GM21360 (cell line): Measurements from ENCODE around the gene COL6A2.
"Not testable (repeated sequence)": the region's sequence is repeated elsewhere in the genome, so short reads cannot be mapped to it uniquely, and the experiment has no call there.

Source experiments
- ATAC-seq: cut with Tn5 transposase; IDR thresholded peaks from one replicate; pipeline ENCODE4 v1.9.1; 2021; ENCODE audit warnings: mild to moderate bottlenecking, moderate library complexity; ENCODE audit not compliant: unreplicated experiment

The COL6A2 gene

DNA sequence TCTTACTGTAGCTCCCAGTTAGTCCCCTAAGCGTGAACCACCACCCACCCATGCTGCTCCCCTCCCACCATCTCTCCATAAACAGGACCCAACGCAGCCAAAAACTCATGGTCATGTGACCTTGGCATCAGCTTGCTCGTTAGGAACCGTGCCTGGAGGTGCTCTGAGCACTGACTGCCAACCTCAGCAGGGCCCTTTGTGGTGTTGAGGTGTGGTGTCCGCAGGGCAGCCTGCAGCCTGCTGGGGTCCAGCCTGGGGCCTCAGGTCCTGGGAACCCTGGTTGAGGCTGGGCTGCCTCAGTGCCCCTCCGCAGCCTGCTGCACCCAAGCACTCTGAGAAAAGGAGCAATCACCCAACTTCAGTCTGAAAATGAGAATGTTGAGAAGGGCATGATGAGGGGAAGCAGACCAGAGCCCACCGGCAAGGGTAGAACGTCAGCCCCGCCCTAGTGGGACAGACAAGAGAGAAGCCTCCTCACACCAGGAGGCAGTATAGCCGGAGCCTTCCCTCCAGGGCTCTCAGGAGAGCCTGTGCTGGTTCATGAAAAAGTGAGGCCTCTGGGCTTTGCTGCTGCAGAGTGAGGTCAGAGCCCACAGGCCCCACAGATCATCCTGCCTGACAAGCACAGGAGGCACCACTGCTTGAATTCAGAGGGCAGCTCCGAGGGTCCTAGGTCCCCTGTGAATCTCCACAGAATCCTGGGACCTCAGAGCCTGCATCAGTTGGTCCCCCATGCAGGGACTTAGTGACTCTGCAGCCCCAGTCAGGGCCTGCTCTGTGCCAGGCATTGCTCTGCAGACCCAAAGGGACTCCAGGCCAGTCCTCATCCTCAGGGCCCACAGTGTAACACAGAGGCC, 4.9 kb upstream of the COL6A2 start:
- ATAC-seq = no peak

GRCh38 chr21:46093668-46094400, 4.1 kb upstream of the COL6A2 start:
- no peak for ATAC-seq

DNA sequence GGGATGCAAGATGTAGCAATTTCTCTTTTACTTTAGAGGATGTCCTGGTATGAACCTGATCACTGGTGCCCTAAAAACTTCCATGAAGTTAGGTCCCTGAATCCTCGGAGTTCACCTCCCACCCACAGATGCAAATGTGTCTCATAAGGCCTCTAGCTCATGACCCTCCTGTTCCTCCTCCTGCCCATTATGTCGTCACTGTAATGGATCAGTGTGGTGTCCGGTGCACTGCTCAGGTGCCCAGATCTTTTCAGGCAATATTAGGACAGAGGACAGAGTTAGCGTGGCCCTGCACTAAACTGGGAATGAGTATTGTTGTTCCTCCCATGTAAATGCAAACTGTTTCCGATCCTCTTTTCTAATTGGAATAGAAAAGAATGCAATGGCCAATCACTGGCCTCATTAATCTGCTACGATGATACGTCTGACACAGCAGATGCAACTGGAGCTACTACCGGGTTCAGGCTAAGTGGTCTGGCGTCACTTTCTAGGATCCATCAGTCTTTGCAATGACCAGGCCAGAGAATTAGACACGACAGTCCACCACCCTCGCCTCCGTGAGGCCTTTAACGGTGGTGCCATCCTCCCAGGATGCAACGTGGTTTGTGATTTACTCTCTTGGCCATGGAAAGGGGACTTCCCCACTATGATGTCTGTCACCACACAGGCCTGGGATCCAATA, 3.4 kb upstream of the COL6A2 start:
- no peak for ATAC-seq

DNA sequence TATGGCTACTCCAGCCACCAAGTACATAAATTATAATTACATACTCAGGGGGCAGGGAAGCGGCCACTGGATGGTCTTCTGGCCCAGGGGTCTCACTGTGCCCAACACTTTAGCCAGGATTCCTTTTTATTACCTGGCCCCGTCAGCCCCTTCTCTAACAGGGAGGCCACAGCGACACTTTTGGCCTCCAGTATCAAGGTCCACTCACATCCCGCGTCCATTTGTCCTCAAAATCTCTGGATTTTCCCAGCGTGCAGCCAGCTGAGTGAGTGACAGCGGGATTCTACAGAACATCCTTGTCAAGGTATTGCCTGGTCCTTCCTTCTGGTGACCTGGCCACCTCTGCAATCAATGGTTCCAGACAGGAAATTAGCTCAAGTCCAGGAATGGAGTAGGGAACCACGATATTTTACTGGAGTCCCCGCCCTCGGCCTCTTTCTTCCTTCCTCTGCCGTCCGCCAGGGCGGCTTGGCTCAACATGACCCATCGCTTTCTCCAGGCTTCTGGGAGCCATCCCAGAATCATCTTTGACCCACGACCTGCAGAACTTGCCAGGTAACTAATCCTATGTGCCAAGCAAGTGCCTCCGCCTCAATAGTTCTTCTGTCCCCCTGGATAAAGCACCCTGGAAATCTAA, 2.7 kb upstream of the COL6A2 start:
- no peak for ATAC-seq

DNA sequence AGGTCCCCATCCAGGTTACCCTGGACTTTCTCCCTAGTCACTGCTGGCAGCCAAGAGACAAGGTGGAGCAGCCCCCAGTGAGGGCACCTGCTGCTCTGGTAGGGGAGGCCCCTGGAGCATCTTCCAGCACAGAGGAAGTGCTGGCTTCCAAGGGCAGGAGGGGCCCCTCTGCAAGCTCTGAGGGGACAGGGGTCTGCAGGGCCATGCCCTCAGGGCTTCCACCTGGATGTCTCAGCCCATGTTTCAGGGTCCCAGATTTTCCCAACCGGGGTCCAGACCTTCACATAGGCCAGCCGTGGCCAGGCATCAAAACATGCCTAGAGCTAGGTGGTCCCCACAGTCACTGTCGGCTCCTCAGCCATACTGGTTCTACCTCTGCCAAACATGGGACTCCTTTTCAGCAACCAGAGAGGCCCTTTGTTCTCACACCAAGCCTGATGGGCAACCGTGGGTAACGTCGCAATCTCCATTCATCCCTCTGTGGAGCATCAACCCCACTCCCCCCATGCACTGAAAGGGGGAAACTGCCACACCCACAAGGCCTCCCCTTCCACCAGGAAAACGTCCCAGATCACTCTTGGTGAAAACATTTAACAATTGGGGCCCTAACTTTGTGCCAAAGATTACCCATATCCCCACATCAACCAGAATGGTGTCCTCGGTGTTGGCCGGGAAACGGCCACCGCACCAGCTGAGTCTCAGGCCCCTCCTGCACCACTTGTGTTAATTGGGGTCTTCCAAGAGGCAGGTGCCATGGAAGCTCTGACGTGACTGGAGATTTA, 1.9 kb upstream of the COL6A2 start:
- no peak for ATAC-seq

GRCh38 chr21:46096596-46097335, 1.1 kb upstream of the COL6A2 start:
- ATAC-seq = no peak

DNA sequence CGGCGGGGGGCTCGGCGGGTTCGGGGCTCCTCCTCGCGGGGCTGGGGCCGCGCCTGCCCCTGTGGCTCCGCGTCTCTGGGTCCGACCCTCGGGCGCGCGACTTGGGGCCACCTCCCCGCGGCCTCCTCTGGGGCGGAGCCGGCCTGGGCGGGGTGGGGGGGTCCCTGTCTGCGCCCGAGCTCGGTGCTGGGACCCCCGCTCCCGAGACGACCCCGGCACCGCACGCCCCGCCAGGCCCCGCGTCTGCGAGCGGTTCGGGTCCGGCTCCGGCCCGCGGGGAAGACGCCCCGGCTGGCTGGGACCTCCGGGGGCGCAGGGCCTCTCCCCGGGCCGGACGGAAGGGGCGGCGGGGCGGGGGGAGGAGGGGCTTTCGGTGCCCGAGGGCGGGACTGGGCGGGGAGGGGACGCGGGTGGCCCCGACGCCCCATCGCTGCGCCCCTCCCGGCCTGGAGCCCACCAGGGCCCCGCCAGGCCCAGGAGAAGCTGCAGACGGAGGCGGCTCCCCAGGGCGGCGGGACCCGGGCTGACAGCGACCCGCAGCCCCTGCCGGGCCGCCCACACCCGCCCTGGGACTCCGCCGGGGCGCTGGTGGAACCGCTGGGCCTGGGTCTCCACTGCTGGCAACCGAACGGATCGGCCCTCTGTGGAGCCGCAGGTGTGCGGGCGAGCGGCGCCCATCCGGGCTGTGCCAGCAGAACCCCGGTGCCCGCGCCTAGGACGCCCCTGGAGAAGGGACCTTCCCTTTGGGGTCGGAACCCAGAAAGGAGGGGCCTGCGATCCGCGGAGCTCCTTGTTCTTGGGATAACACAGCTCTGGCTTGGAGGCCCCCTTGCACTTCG, 610 bp downstream of the COL6A2 start:
- ATAC-seq = no peak

- no peak for ATAC-seq
Observed at GRCh38 chr21:46099476-46099875, 1.6 kb downstream of the COL6A2 start.

DNA sequence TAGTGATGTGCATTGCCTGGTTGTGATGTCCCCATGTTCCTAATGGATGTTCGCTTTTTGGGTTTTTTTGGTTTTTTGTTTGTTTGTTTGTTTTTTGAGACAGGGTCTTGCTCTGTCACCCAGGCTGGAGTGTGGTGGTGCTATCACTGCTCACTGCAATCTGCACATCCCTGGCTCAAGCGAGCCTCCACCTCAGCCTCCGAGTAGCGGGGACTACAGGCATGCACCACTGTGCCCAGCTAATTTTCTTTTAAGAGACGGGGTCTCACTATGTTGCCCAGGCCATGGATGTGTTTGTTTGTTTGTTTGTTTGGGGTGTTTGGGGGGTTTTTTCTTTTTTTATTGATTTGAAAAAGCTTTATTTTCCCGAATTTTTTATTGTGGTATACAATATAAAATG, 2.1 kb downstream of the COL6A2 start:
- ATAC-seq = no peak

GRCh38 chr21:46100426-46100825, 2.5 kb downstream of the COL6A2 start:
- ATAC-seq = no peak

- ATAC-seq = no peak
Observed at GRCh38 chr21:46100906-46101305, 3.0 kb downstream of the COL6A2 start.

GRCh38 chr21:46104104-46104503, 6.2 kb downstream of the COL6A2 start:
- no peak for ATAC-seq

GRCh38 chr21:46107376-46107775, 9.5 kb downstream of the COL6A2 start:
- not testable (repeated sequence) for ATAC-seq

DNA sequence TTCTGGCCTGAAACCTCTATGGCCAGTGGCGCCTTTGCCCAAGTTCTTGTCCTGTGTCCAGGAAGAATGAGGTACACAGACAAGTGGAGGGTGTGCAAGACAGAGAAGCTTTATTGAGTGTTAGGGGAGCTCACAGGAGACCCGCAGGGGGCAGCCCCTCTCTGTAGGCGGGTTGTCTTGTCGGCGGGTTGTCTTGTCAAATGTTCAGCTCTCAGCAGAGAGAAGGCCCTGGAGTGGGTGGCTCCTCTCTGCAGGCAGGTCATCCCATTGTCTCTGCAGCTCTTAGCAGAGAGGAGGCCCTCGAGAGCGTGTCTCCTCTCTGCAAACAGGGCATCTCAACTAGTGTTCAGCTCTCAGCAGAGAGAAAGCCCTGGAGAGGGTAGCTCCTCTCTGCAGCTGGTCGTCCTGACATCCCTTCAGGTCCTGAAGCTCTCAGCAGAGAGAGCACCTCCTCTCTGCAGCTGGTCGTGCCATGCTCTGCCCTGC, 11.0 kb downstream of the COL6A2 start:
- no peak for ATAC-seq

DNA sequence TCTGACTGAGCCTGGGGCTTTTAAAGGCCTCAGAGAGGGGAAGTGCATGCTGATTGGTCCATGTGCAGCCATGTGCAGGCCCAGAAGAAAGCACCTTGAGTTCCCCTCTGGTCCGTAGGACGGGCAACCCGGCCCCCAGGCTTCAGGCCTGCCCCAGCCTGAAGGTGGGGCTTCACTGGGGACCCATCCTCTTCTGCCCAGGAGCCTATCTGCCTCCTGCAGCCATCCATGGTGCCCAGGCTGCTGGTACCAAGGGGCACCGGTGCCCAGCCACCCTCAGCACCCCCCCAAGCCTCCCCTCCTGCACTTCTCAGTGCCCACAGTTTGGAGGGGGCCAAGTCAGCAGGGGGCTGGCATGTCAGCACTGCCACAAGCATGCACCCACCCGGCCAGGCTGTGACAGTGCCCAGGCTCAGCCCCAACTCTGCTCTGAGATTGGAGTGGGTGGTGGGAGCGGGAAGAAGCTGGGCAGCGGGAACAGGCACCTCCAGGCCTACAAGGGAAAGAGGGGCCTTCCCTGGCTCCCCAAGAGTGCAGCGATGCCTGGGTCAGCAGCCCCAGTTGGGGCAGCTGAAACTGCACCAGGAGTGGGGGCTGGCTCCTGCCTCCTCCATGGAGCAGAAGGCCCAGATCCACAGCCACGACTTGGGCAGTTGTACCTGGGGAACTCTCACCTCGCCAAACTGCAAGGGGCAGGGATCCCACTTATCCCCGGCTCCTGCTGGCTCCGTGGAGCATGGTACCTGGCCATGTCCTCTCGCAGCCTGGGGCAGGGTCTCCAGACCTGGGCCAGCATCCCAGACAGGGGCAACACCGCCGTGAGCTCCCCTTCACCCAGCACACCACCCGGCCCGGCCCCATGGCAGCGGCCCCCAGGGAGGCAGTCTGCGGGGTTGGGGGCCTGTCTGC, 11.7 kb downstream of the COL6A2 start:
- ATAC-seq = no peak

DNA sequence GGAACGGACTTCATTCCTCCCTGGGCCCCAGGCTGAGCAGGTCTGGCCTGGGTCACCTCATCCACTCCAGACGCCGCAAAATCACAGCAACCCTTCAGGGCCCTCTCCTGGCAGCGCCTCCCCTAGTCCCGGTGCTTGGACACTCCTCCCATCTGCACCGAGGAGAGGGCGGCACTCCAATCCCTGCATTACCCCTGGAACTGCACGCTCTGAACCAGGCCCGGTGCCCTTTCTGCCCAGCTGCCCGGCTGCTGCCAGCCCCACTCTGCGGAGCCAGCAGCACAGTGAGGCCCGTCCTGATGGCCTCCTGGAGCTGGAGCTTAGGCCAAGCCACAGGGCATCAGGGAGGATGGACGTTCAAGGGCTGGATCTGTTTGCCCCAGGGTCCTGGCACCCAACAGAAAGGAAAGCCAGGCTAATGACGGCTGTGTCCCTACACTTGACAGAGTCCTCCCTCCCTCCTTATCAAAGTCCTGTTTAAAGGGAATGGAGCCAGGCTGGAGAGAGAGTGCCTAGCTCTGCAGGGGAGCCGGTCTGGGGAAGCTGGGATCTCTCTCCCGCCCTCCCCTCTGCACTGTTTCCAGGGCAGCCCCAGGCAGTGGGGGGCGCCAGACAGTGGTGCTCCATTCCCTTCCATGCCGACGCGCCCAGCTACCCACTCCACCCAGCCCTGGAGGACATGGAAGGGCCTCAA, 12.7 kb downstream of the COL6A2 start:
- no peak for ATAC-seq

DNA sequence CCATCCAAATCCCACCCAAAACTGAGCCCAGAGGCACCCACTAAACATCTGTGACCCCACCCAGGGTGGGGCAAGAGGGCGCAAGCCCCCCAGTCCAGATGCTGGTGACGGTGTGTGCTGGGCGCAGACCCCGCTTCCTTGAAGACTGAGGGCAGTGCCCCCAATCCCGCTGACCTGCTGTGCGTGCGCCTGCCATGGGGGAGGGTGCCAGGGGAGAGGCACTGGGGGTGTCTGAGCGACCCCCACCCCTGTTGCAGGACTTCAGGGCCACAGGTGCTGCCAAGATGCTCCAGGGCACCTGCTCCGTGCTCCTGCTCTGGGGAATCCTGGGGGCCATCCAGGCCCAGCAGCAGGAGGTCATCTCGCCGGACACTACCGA, 13.3 kb downstream of the COL6A2 start:
- no peak for ATAC-seq
